HG02943 (cell line): ENCODE measurements around the gene AFMID.
"Not testable (repeated sequence)": the region's sequence is repeated elsewhere in the genome, so short reads cannot be mapped to it uniquely, and the experiment has no call there.

Source experiments
- ATAC-seq: cut with Tn5 transposase; IDR thresholded peaks from one replicate; pipeline ENCODE4 v1.9.1; 2021; ENCODE audit warnings: mild to moderate bottlenecking, low read depth, moderate library complexity; ENCODE audit not compliant: unreplicated experiment

The AFMID gene

DNA sequence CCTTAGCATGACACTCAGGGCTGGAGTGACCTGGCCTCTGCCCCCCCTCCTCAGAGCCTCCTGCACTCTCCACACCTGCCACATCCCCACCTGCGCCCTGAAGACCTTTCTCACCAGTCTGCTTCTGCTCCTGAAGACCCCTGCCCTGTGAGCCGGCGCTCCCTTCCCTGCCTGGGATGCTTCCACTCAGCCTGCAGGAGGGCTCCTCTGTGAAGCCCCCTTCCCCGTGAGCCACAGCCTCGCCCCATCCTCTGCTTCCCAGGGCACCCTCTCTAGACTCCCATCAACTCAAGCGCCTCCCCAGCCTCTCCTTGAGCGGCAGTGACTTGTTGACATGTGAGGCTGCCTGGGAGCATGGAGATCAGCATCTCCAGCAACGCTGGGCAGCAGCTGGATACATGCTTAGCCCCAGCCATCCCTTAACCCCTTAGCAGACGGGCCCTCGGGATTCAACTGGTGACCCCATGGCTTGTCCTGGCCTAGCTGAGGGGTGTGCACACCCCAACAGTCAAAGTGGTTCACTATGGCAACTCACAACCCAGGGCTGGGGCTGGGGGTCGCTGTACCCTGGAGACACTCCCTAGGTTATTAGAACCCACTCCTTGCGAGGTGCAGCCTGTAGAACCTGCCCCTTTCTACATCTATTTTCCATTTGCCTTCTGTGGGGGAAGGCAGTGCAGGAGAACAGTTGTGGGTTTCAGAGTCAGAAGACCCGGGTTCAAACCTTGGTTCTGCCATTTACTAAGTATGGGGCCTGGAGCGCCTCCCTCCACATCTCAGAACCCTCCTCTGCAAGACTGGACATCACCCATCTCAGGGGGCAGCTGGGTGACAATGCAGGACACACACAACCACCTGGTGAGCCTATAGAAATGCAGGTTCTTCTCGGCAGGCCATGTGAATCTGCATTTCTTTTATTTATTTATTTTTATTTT, 65.8 kb downstream of the AFMID start:
- no peak for ATAC-seq

DNA sequence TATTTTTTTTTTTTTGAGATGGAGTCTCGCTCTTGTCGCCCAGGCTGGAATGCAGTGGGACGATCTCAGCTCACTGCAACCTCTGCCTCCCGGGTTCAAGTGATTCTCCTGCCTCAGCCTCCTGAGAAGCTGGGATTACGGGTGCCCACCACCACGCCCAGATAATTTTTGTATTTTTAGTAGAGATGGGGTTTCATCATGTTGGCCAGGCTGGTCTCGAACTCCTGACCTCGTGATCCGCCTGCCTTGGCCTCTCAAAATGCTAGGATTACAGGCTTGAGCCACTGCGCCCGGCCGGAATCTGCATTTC, 66.4 kb downstream of the AFMID start:
- not testable (repeated sequence) for ATAC-seq

DNA sequence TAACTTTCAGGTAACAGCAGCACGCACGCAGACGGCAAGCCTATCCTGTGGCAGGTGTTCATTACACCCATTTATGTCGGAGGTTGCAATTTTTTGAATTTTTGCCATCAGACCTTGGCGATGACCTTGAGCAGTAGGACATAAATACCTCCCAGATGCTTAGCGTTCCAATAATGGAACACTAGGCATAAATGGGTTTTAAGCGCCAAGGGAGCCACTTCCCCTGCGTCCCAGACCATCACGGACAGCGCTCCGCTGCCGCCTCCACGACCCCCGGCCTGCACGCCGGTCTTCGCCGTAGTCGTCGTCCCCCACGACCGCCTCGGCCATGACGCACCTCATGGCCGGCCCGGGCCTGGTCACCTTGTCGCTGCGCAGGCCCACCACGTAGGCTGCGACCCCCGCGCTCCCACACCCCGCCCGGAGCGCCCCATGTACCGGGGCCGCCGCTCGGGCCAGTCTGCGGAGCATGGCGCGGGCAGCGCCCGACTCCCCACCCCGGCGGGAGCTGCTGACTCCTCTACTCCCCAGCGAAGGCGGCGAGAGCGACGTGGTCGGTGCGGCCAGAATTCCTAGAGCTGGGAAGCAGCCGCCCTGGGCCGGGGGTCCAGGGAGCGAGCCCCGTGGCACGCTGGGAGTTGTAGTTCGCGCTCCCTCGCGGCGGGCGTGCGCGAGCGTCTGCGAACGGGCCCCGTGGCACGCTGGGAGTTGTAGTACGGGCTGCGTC, 66.9 kb downstream of the AFMID start:
- no peak for ATAC-seq

DNA sequence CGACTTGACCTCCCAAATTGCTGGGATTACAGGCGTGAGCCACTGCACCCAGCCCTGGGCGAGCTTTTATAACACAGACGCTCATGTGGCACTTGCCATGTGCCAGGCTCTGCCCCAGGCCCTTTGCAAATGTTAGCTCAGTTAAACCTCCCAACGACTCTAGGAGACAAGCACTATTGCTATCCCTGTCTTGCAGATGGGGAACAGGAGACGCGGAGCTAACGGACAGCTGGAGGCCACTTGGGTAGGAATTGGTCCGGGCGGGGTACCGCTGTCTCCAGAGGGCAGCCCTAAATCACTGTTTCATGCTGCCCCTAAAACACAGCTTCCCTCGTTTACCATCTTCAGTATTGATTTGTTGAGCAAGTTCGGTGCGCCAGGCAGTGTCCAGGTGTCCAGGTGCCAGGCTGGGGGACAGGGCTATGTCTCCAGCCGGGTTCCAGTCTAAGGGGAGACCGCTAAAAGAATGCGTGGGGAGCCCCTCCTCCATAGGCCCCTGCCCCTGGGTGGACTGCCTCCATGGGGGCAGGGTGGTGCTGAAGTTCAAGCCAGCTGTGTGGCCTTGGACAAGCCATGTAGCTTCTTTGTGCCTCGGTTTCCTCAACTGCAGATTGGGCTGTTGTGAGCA, 68.0 kb downstream of the AFMID start:
- ATAC-seq = no peak

DNA sequence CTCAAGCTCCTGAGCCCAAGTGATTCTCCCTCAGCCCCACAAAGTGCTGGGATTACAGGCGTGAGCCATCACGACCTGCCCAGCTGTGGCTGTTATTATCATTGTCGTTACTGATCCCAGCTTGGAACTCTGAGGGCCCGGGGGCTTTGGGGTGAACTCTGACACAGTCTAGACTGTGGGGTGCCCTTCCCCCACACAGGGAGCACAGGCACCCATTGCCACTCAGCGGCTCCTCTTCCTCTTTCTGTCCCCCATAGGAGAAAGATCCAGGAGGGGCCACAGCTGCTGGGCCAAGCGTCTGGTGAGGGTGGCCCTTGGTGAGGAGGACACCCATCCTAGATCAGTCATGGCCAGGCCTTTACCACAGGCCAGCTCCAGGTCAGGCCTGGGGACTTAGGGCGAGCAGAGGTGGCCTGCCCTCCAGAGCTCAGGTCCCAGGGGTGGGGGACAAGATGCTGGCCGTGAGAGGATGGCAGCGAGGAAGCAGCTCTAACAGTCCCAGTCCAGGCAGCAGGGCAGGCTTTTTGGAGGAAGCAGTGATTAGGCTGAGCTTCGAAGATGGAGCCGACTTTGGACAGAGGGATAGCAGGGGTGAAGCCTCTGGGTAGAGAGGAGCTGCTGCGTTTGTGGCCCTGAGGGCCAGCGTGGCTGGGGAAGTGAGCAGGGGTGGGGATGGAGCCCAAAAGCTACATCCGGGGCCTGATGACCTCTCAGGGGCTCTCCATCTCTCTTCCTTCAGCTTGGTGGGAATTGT, 69.0 kb downstream of the AFMID start:
- ATAC-seq = no peak

DNA sequence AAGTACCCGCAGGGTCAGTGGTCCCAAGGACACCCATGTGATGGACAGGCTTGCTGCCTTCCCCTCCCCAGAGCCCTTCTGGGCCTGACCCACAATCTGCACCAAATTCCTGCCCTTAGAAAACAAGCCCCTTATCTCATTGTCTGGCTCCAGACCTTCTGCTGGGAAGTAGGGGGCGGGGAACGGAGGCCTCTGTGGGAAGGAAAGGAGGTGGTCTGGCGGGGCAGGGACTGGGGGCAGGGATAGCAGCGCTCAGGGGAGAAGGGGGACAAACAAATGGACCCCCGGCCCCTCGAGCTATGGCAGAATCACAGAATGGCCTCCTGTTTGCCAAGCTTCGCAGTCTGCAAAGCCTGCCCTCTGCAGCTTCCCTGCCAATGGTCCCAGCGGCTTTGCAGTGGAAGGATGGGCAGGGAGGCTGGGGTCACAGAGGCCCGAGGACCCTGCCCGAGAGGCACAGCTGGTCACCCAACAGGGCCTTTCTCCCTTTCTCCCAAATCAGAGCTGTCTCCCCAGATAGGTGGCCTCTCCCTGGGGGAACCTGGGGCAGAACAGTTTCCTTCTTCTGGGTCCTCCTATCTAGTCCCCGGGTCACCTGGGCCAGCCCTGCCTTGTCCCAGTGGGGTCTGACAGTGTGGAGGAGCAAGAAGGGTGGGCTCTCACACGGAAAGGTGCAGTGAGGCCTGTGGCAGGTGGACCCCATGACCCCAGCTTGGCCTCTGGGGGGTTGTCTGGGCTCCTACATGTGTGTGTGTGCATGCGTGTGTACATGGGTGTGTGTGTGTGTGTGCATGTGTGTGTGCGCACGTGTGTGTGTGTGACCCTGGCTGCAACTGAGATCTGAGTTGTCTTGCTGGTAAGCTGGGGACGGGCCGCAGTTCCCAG, 69.8 kb downstream of the AFMID start:
- ATAC-seq = no peak
